GM23248 (cell line): ENCODE results near the gene TXNRD1. TPM values are rescaled to one million over a fixed set of nuclear protein-coding genes. Genes with fewer than 3 reads are reported as not detected.

Experiments used
- DNase-seq: peaks from one replicate; pipeline ENCODE4 v3.0.0-alpha.2; 2015
- H2AFZ ChIP-seq: fragments of 200-600 bp; sonication (generic); 2 replicates; pipeline ENCODE4 v1.6.1; 2016; ENCODE audit warnings: antibody characterized with exemption
- H3F3A ChIP-seq: fragments of 200-600 bp; sonication (generic); 2 replicates; pipeline ENCODE4 v1.6.1; 2016; ENCODE audit warnings: mild to moderate bottlenecking, antibody characterized with exemption, mixed run types; ENCODE audit not compliant: insufficient read depth
- H3K27ac ChIP-seq: fragments of 200-600 bp; sonication (generic); 2 replicates; pipeline ENCODE4 v1.5.1; 2016; ENCODE audit warnings: mild to moderate bottlenecking
- H3K27me3 ChIP-seq: fragments of 200-600 bp; sonication (generic); replicated peaks from 2 replicates; pipeline ENCODE4 v1.6.1; 2016; ENCODE audit warnings: mild to moderate bottlenecking; ENCODE audit not compliant: insufficient read depth
- H3K36me3 ChIP-seq: fragments of 200-600 bp; sonication (generic); 2 replicates; pipeline ENCODE4 v1.6.1; 2016; ENCODE audit warnings: low read depth, mild to moderate bottlenecking
- H3K4me1 ChIP-seq: fragments of 200-600 bp; sonication (generic); 2 replicates; pipeline ENCODE4 v1.6.1; 2016; ENCODE audit warnings: mild to moderate bottlenecking; ENCODE audit not compliant: insufficient read depth
- H3K4me2 ChIP-seq: fragments of 200-600 bp; sonication (generic); one replicate; pipeline ENCODE4 v1.6.1; 2016; ENCODE audit warnings: mild to moderate bottlenecking; ENCODE audit not compliant: unreplicated experiment
- H3K4me3 ChIP-seq: fragments of 200-600 bp; sonication (generic); 2 replicates; pipeline ENCODE4 v1.5.1; 2016; ENCODE audit warnings: mild to moderate bottlenecking
- H3K79me2 ChIP-seq: fragments of 200-600 bp; sonication (generic); 2 replicates; pipeline ENCODE4 v1.6.1; 2016; ENCODE audit warnings: mild to moderate bottlenecking; ENCODE audit not compliant: insufficient read depth
- H3K9ac ChIP-seq: fragments of 200-600 bp; sonication (generic); 2 replicates; pipeline ENCODE4 v1.6.1; 2016; ENCODE audit warnings: mild to moderate bottlenecking
- H3K9me2 ChIP-seq: fragments of 200-600 bp; sonication (generic); 2 replicates; pipeline ENCODE4 v1.6.1; 2016; ENCODE audit warnings: mixed run types, mild to moderate bottlenecking, moderate library complexity; ENCODE audit not compliant: insufficient read depth
- H3K9me3 ChIP-seq: fragments of 200-600 bp; sonication (generic); one replicate; pipeline ENCODE4 v1.6.1; 2017; ENCODE audit warnings: low read depth
- H4K20me1 ChIP-seq: fragments of 200-600 bp; sonication (generic); 2 replicates; pipeline ENCODE4 v1.6.0; 2016; ENCODE audit not compliant: insufficient read depth
- EZH2 ChIP-seq: fragments of 200-600 bp; sonication (generic); IDR thresholded peaks from 2 replicates; pipeline ENCODE4 v1.6.1; 2018; ENCODE audit warnings: antibody characterized with exemption, mild to moderate bottlenecking; ENCODE audit not compliant: insufficient read depth, poor library complexity, severe bottlenecking
- EZH2phosphoT487 ChIP-seq: fragments of 200-600 bp; sonication (generic); IDR thresholded peaks from 2 replicates; pipeline ENCODE4 v1.6.1; 2018; ENCODE audit warnings: antibody characterized with exemption, moderate library complexity, mild to moderate bottlenecking, low read depth; ENCODE audit not compliant: insufficient read depth
- WGBS, 2 experiments: methylation state at CpG; one replicate each; pipeline ENCODE4 v1.1.6; 2015 to 2017; ENCODE audit warnings: low lambda C conversion rate in 2 of 2, low coverage in 1 of 2; ENCODE audit errors: missing lambda C conversion rate in 2 of 2; 5-methylcytosine and 5-hydroxymethylcytosine counted together
- in situ Hi-C: fragments of 300-500 bp; cut with MboI; formaldehyde crosslinking; loops from 2 replicates; pipeline ENCODE4 v1.15.0; 2020
- polyA plus RNA-seq: library from polyadenylated mRNA; unstranded; fragments of >200 nt; fragmentation: Nextera tagmentation; extraction: Ambion mirVana; gene quantifications from 2 replicates; pipeline ENCODE4 v1.2.1, GENCODE V29; 2016
- total RNA-seq: library from RNA; depleted of rRNA; stranded (reverse); fragments of >200 nt; shearing (Covaris generic); gene quantifications from 2 replicates; pipeline ENCODE4 v1.2.3, GENCODE V29; 2014

Gene TXNRD1
- total and polyA plus RNA-seq, 2 experiments from 2014 or later: 255 to 477 TPM

GRCh38 chr12:104342147-104342546, 126.6 kb downstream of the TXNRD1 start:
- TF ChIP-seq EZH2 (no peak), EZH2phosphoT487 (no peak)
- Histone ChIP-seq H3K27ac (peak overlapping the region; percentile 6; the same call in 1 of the 2 replicates), H2AFZ (no peak overlapping the region), H3K9ac (no peak overlapping the region), H3K36me3 (peaks cover 89% of the 10 kb centered on the region), H3K79me2 (peaks cover 89% of the 10 kb centered on the region), H3K4me3 (no peak overlapping the region), H3F3A (peaks cover 81% of the 10 kb centered on the region), H3K9me2 (no peaks in the 10 kb centered on the region), H3K27me3 (no peaks in the 10 kb centered on the region), H3K4me1 (peaks cover 12% of the 10 kb centered on the region), H3K9me3 (no peaks in the 10 kb centered on the region), H4K20me1 (0 out of 2 replicates have a peak, but pooled peaks cover 3% of the 10 kb centered on the region), H3K4me2 (no peak overlapping the region)
- in situ Hi-C loops: no loop called here
- WGBS, 2 experiments: 92 to 94% methylated on average over 2 of the region's 2 CpGs
- DNase-seq: no peak

GRCh38 chr12:104342635-104343249, 127.2 kb downstream of the TXNRD1 start:
- WGBS, 2 experiments: 85 to 89% methylated on average over 12 of the region's 12 CpGs

GRCh38 chr12:104344682-104345081, 129.1 kb downstream of the TXNRD1 start:
- in situ Hi-C loops: no loop called here
- H3K9me2 ChIP-seq: no peaks in the 10 kb centered on the region
- H4K20me1 ChIP-seq: 0 out of 2 replicates have a peak, but pooled peaks cover 3% of the 10 kb centered on the region
- H3K27ac ChIP-seq: peak overlapping the region; percentile 19
- H3F3A ChIP-seq: peaks cover 85% of the 10 kb centered on the region
- peak overlapping the region; percentile 7 for H3K4me2 ChIP-seq
- no peak overlapping the region for H2AFZ ChIP-seq
- H3K36me3 ChIP-seq: peaks cover 90% of the 10 kb centered on the region
- H3K9ac ChIP-seq: no peak overlapping the region
- no peak overlapping the region for H3K4me3 ChIP-seq
- DNase-seq: no peak
- 70 to 77% methylated on average over 2 of the region's 2 CpGs for WGBS, 2 experiments
- H3K4me1 ChIP-seq: peaks cover 12% of the 10 kb centered on the region
- H3K27me3 ChIP-seq: no peaks in the 10 kb centered on the region
- TF ChIP-seq EZH2phosphoT487 (no peak), EZH2 (no peak)
- no peaks in the 10 kb centered on the region for H3K9me3 ChIP-seq
- peaks cover 96% of the 10 kb centered on the region for H3K79me2 ChIP-seq

More at GRCh38 chr12:104342635-104343249, 127.2 kb downstream of the TXNRD1 start:
- Histone ChIP-seq H2AFZ (no peak overlapping the region), H3K27ac (no peak overlapping the region), H3K4me2 (no peak overlapping the region), H3K9ac (no peak overlapping the region), H3K9me3 (no peaks in the 10 kb centered on the region), H3K4me3 (no peak overlapping the region), H3F3A (peaks cover 84% of the 10 kb centered on the region), H3K79me2 (peaks cover 95% of the 10 kb centered on the region), H3K27me3 (no peaks in the 10 kb centered on the region), H3K9me2 (no peaks in the 10 kb centered on the region), H4K20me1 (0 out of 2 replicates have a peak, but pooled peaks cover 3% of the 10 kb centered on the region), H3K4me1 (peaks cover 12% of the 10 kb centered on the region), H3K36me3 (peaks cover 90% of the 10 kb centered on the region)
- DNase-seq: no peak
- in situ Hi-C loops: no loop called here
- TF ChIP-seq EZH2phosphoT487 (no peak), EZH2 (no peak)

- peak; percentile 56 for DNase-seq
- Histone ChIP-seq H3K27me3 (no peaks in the 10 kb centered on the region), H3K4me3 (no peak overlapping the region), H3K4me1 (peaks cover 12% of the 10 kb centered on the region), H4K20me1 (0 out of 2 replicates have a peak, but pooled peaks cover 7% of the 10 kb centered on the region), H3K27ac (peak overlapping the region; percentile 19), H3K9ac (no peak overlapping the region), H3K4me2 (no peak overlapping the region), H3K9me2 (no peaks in the 10 kb centered on the region), H2AFZ (no peak overlapping the region), H3F3A (peaks cover 85% of the 10 kb centered on the region), H3K9me3 (no peaks in the 10 kb centered on the region), H3K36me3 (peaks cover 90% of the 10 kb centered on the region), H3K79me2 (peaks cover 96% of the 10 kb centered on the region)
- TF ChIP-seq EZH2 (no peak), EZH2phosphoT487 (no peak)
- 89 to 94% methylated on average over 7 of the region's 7 CpGs for WGBS, 2 experiments
- in situ Hi-C loops: no loop called here
Measured at GRCh38 chr12:104345234-104346066, 129.9 kb downstream of the TXNRD1 start.
